OCI-LY1 (cell line): Measurements from ENCODE around the gene ZFP42.
"Not testable (repeated sequence)": the region's sequence is repeated elsewhere in the genome, so short reads cannot be mapped to it uniquely, and the experiment has no call there.

Experiments
- H2AFZ ChIP-seq: fragments of 200-600 bp; sonication (generic), shearing (Covaris generic); 2 replicates; pipeline ENCODE4 v1.6.0; 2014; ENCODE audit warnings: antibody characterized with exemption, mild to moderate bottlenecking, low read length
- H3F3A ChIP-seq: fragments of 200-600 bp; sonication (generic), shearing (Covaris generic); 2 replicates; pipeline ENCODE4 v1.6.0; 2014; ENCODE audit warnings: mild to moderate bottlenecking, antibody characterized with exemption, low read length, moderate library complexity; ENCODE audit not compliant: insufficient read depth
- H3K27ac ChIP-seq: fragments of 200-600 bp; sonication (generic); 2 replicates; pipeline ENCODE4 v1.5.1; 2014; ENCODE audit warnings: low read length, mixed run types, mild to moderate bottlenecking, low read depth; ENCODE audit not compliant: poor library complexity, severe bottlenecking
- H3K27me3 ChIP-seq: fragments of 200-600 bp; sonication (generic); 2 replicates; pipeline ENCODE4 v1.6.0; 2014; ENCODE audit warnings: antibody characterized with exemption, mild to moderate bottlenecking, low read length, moderate library complexity; ENCODE audit not compliant: insufficient read depth
- H3K36me3 ChIP-seq: fragments of 200-600 bp; sonication (generic); 2 replicates; pipeline ENCODE4 v1.6.1; 2014; ENCODE audit warnings: mild to moderate bottlenecking, antibody characterized with exemption, low read length, moderate library complexity, mixed read lengths; ENCODE audit not compliant: insufficient read depth
- H3K4me1 ChIP-seq: fragments of 200-600 bp; sonication (generic); 2 replicates; pipeline ENCODE4 v1.5.1; 2014; ENCODE audit warnings: mild to moderate bottlenecking, low read length, moderate library complexity; ENCODE audit not compliant: insufficient read depth, severe bottlenecking
- H3K4me2 ChIP-seq: fragments of 200-600 bp; sonication (generic), shearing (Covaris generic); 2 replicates; pipeline ENCODE4 v1.6.1; 2014; ENCODE audit warnings: low read length
- H3K4me3 ChIP-seq: fragments of 200-600 bp; sonication (generic); 2 replicates; pipeline ENCODE4 v1.5.1; 2014; ENCODE audit warnings: low read length, low read depth, mild to moderate bottlenecking, mixed read lengths; ENCODE audit not compliant: poor library complexity, severe bottlenecking
- H3K79me2 ChIP-seq: fragments of 200-600 bp; shearing (Covaris generic); 2 replicates; pipeline ENCODE4 v1.6.1; 2016; ENCODE audit warnings: mixed run types, low read length, mixed read lengths; ENCODE audit not compliant: insufficient read depth
- H3K9ac ChIP-seq: fragments of 200-600 bp; sonication (generic), shearing (Covaris generic); 2 replicates; pipeline ENCODE4 v1.6.1; 2014; ENCODE audit warnings: mild to moderate bottlenecking, low read length, mixed read lengths
- H3K9me2 ChIP-seq: fragments of 200-600 bp; sonication (generic), shearing (Covaris generic); 2 replicates; pipeline ENCODE4 v1.6.1; 2014; ENCODE audit warnings: low read depth, mild to moderate bottlenecking, low read length, mixed read lengths
- H3K9me3 ChIP-seq: fragments of 200-600 bp; shearing (Covaris generic); 2 replicates; pipeline ENCODE4 v1.6.1; 2014; ENCODE audit warnings: low read length, mixed read lengths
- H4K20me1 ChIP-seq: fragments of 200-600 bp; sonication (generic), shearing (Covaris generic); 2 replicates; pipeline ENCODE4 v1.6.0; 2016; ENCODE audit warnings: mild to moderate bottlenecking, low read length; ENCODE audit not compliant: insufficient read depth
- CTCF ChIP-seq: fragments of 200-600 bp; sonication (generic), shearing (Covaris generic); IDR thresholded peaks from 2 replicates; pipeline ENCODE4 v1.5.1; 2017; ENCODE audit warnings: mild to moderate bottlenecking, antibody characterized with exemption, low read length, moderate library complexity, mixed read lengths
- EZH2 ChIP-seq: fragments of 200-600 bp; sonication (generic), shearing (Covaris generic); IDR thresholded peaks from 2 replicates; pipeline ENCODE4 v1.8.0; 2017; ENCODE audit warnings: borderline replicate concordance, mixed run types, mild to moderate bottlenecking, antibody characterized with exemption, low read length, moderate library complexity, mixed read lengths

ZFP42 gene

GRCh38 chr4:188043154-188043553 lies 47.6 kb downstream of the ZFP42 start:
- TF ChIP-seq EZH2 (no peak), CTCF (no peak)
- Histone ChIP-seq H4K20me1 (no peaks in the 10 kb centered on the region), H3K27me3 (no peaks in the 10 kb centered on the region), H3K9me2 (no peaks in the 10 kb centered on the region), H3K79me2 (no peaks in the 10 kb centered on the region), H3K4me2 (no peak overlapping the region), H3K36me3 (no peaks in the 10 kb centered on the region), H3F3A (no peaks in the 10 kb centered on the region), H3K4me1 (no peaks in the 10 kb centered on the region), H3K27ac (no peak overlapping the region), H2AFZ (no peak overlapping the region), H3K9me3 (no peaks in the 10 kb centered on the region), H3K9ac (no peak overlapping the region), H3K4me3 (no peak overlapping the region)

- H3K27me3 ChIP-seq, H3K4me3 ChIP-seq, H3K4me1 ChIP-seq, H4K20me1 ChIP-seq, H3K4me2 ChIP-seq, H3F3A ChIP-seq, H2AFZ ChIP-seq, H3K9me2 ChIP-seq, H3K27ac ChIP-seq, H3K36me3 ChIP-seq, H3K9me3 ChIP-seq, H3K79me2 ChIP-seq, H3K9ac ChIP-seq: not testable (repeated sequence)
These were observed 49.9 kb downstream of the ZFP42 start for GRCh38 chr4:188045461-188045860.

- TF ChIP-seq EZH2 (no peak), CTCF (no peak)
These were observed 51.1 kb downstream of the ZFP42 start for GRCh38 chr4:188046657-188047056.

GRCh38 chr4:188053302-188053701 lies 57.7 kb downstream of the ZFP42 start:
- H3K27me3 ChIP-seq: 0 out of 2 replicates have a peak, but pooled peaks cover 4% of the 10 kb centered on the region
- no peak overlapping the region for H3K27ac ChIP-seq
- no peaks in the 10 kb centered on the region for H3F3A ChIP-seq
- TF ChIP-seq EZH2 (no peak), CTCF (no peak)
- H3K9me3 ChIP-seq: no peaks in the 10 kb centered on the region
- H3K9me2 ChIP-seq: no peaks in the 10 kb centered on the region
- no peak overlapping the region for H3K9ac ChIP-seq
- H3K4me1 ChIP-seq: no peaks in the 10 kb centered on the region
- H3K4me3 ChIP-seq: no peak overlapping the region
- H3K4me2 ChIP-seq: no peak overlapping the region
- H4K20me1 ChIP-seq: no peaks in the 10 kb centered on the region
- no peak overlapping the region for H2AFZ ChIP-seq
- no peaks in the 10 kb centered on the region for H3K36me3 ChIP-seq
- H3K79me2 ChIP-seq: no peaks in the 10 kb centered on the region

More at GRCh38 chr4:188046657-188047056, 51.1 kb downstream of the ZFP42 start:
- Histone ChIP-seq H2AFZ (no peak overlapping the region), H3K4me2 (no peak overlapping the region), H4K20me1 (no peaks in the 10 kb centered on the region), H3K27me3 (0 out of 2 replicates have a peak, but pooled peaks cover 4% of the 10 kb centered on the region), H3F3A (no peaks in the 10 kb centered on the region), H3K27ac (no peak overlapping the region), H3K9me2 (no peaks in the 10 kb centered on the region), H3K4me1 (no peaks in the 10 kb centered on the region), H3K4me3 (no peak overlapping the region), H3K79me2 (no peaks in the 10 kb centered on the region), H3K9me3 (no peaks in the 10 kb centered on the region), H3K9ac (no peak overlapping the region), H3K36me3 (no peaks in the 10 kb centered on the region)
